H4 (cell line): ENCODE measurements around the gene TRPM3. TPM values are rescaled to one million over a fixed set of nuclear protein-coding genes. Genes with fewer than 3 reads are reported as not detected.

Experiments used
- DNase-seq: peaks from one replicate; pipeline ENCODE4 v3.0.0-alpha.2; 2015; ENCODE audit warnings: low spot score
- total RNA-seq: library from RNA; depleted of rRNA; stranded (reverse); fragments of >200 nt; shearing (Covaris generic); gene quantifications from 2 replicates; pipeline ENCODE4 v1.2.3, GENCODE V29; 2014

TRPM3 gene
- total RNA-seq, 1 experiment from 2014 or later: 0.14 TPM

GRCh38 chr9:70580606-70581195 is 540.7 kb downstream of the TRPM3 start:
- DNase-seq: no peak

DNA sequence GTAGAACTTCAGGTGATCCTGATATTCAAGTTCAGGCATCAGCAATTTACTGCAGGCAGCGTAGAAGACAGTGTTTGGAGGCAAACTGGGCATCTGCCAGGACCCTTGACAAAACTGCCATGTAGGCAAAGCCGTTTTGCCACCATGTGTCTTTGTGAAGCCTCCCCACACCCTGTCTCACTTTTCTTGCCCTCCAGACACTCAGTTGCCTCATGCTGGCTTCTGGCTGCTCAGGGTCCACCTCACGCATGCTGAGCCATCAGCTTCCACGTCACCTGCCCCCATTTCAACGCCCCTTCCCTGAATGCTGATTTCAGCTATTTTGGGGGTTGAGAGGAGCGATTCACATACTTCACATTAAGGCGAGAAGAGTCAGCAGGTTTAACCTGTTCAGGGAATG is 541.7 kb downstream of the TRPM3 start:
- no peak for DNase-seq

GRCh38 chr9:70578720-70579119 is 542.7 kb downstream of the TRPM3 start:
- no peak for DNase-seq

DNA sequence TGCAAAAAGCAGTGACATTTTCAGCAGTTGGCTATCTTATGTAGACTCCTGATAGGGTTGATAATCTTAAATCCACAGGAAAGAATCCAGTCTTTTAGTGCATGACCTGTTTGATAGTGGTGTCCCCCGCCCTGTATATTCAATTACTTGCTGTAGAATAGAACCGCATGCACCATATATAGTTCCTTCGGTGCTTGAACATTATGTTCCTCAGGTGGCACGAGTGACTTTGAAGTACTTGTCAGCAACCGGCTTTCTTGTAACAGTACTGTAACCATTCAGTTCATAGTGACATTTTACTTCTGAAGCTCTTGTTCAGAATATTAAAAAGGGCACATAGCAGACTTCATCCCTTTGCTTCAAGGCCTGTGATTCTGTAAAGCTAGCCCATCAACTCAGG is 543.8 kb downstream of the TRPM3 start:
- DNase-seq: no peak

- no peak for DNase-seq
Observed at GRCh38 chr9:70576116-70576515, 545.3 kb downstream of the TRPM3 start.

DNA sequence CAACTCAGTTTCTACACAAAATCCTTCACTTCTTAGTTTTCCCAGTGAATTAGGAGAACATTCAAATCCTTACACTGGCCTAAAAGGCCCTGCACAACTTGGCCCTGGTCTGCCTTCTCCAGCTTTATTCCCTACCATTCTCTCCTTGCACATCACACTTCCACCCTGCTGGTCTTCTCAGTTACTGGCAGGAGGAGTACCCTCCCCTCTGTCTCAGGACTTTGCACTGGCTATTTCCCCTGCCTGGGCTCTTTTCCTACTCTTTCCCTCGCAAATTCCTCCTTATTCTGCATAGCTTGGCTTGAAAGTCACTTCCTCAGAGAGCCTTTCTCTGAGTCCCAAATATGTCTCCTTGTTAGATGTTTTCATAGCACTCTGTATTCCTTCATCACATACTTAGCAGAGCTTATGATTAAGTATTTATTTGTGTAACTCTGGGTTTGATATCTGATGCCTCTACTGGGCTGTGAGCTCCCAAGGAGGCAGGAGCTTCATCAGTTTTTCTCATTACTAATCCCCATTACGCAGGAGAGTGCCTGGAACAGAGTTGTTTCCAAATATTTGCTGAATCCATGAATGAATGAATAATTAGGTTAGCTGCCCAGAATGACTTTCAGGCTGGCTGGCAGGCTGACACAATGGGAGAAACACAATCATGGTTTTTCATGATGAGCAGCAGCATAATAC is 547.1 kb downstream of the TRPM3 start:
- no peak for DNase-seq

GRCh38 chr9:70573308-70573707 is 548.1 kb downstream of the TRPM3 start:
- DNase-seq: no peak

DNA sequence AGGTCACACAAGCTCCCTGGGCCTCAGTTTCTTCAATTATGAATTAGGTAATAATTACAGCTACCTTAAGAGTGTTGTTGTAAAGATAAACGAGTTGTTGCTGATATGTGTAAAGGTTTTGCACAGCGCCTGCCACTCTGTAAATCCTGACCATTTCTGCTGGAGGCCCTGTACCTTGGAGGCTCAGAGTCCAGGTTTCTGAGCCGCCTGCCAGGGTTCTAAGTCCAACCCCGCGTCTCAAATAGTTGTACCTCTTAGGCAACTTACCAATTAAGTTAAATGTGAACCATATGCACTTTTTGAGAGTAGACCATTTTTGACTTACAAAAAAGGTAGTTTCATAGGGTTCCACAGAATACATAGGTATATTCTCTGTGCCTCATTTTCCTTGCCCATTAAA is 550.2 kb downstream of the TRPM3 start:
- DNase-seq: no peak

- DNase-seq: no peak
Observed at GRCh38 chr9:70569791-70570190, 551.6 kb downstream of the TRPM3 start.

DNA sequence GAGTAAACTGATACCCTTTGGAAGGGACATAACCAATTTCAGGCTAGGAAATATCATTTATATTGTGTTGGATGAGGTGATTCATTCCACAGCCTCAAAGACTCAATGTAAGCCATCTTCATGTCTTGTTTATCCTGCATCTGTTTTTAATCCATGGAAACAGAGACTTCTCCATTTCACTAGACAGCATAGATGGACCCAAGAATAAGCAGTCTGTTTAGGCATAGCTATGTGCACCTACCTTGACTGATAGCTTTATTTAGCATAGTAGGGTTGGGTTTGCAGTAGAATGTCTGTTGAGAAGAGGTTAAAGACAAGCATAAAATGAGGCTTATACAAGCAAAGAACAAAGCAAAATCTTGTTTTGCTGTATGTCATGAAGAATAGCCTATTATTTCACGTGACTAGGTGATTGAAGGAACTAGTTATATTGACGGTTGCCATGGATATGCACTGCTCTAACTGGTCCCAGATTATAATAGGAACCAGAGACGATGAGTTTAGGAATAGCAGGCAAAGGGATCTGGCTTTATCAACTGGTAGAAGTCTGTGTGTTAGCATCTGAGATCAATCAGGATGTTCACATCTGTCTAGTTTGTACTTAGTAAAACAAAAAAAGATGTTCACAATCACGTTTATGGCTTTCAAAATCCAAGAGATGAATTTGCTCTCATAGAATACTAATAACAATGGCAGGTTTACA is 552.2 kb downstream of the TRPM3 start:
- no peak for DNase-seq

- DNase-seq: no peak
Observed at GRCh38 chr9:70567511-70567910, 553.9 kb downstream of the TRPM3 start.

GRCh38 chr9:70566751-70567150 is 554.7 kb downstream of the TRPM3 start:
- no peak for DNase-seq

- no peak for DNase-seq
Observed at GRCh38 chr9:70566066-70566465, 555.4 kb downstream of the TRPM3 start.

DNA sequence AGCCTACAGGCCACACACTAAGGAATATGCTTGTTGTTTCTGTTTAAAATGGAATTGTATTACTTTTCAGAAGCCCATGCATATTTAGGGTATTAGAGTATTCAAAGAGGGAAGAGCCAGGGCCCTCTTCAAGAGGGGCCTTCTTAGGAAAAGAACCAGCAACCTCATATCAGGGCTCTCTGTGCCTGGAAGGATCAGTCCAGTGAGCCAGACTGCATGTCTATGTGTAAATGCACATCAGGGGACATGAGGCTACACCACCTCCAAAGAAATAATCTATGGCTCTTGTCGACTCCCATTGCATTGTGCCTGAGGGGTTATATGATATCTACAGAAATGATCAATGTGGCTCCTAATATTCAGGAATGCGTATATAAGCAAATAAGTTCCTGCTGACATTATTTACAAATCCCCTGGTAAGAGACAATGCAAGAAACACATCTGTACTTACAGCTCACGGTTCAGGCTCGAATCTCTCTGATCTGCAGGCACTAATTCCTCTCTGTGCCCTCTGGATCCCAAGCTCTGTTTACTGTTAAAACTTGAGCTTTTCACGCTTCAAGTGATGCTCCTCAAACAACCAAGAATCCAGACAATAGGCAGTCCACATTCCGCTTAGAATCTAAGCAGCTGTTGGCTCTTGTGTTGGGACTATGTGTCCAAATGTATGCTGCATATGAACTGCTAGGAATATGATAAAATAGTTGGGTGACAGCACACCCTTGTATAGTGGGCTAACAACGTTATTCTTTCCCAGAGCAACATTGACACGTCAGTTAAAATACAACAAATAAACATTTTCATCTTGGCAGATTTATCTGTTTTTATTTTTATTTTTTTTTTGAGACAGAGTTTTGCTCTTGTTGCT is 556.7 kb downstream of the TRPM3 start:
- no peak for DNase-seq

DNA sequence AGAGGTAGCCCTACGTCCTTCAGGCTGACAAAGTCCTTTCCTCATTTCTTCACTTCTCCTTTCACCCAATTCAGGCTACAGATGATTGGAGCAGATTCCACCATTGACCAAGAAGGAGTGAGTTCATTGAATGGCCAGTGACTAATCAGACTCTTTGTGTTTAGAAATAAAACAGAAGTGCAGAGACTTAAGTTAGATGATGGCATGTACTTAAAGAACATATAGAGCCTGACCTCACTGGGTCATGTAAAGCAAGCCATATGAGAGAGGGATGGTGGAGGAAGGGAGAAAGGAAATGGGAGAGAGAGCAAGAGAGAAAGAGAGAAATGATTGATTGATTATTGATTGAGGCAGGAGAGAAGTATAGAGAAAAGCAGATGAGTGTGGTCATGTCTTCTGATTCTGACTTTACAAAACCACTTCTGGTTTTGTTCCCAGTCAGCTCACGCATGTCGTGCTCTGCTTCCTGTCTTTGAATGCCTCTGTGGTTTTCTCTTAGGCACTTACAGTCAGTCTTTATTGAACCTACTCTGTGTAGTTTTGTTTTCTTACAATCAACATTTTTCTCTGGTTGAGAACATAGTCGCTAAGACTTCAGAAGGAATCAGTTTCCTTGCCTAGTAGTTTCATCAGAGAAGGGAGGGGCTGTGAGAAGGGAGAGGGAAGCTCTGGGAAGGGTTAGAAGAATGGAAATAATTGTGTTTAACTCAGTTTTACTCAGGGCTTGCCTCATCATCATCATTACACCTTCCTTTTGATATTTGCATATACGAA is 557.8 kb downstream of the TRPM3 start:
- DNase-seq: peak; percentile 84

DNA sequence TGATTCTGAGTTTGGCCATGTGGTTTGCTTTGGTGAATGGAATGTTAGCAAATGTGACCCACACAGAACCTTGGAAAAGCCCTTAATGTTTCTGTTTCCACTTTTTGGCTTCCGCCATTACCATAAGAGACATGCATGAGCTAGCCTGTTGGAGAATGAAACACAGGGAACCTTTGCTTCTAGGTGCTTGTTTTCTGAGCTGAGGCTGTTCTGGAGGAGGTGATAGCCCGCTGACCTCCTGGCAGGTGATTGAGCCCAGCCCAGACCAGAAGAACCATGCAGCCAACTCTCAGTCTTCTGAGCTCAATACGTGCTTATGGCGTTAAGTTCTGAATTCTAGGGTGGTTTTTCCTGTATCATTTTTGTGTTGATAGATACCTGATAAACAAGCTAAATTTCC is 558.4 kb downstream of the TRPM3 start:
- no peak for DNase-seq

GRCh38 chr9:70561786-70562395 is 559.5 kb downstream of the TRPM3 start:
- DNase-seq: peak; percentile 62

DNA sequence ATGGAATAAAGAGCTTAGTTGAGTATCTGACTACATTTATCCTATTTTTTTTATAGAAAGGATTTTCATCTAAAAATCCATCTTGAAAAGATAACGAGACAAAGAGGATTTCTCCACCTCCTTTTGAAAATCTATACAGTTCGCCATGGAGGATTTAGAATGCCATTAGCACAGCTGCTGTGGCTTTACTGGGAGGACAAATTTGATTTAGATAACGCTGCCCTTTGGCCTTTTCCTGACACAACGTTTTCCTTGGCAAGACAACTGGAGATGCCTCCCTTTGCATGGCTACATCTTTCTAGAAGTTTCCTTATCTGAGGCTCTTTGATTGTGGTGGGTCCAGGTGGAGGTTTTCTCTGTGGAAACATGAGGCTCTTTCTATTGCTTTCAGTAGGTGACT is 560.3 kb downstream of the TRPM3 start:
- DNase-seq: no peak

DNA sequence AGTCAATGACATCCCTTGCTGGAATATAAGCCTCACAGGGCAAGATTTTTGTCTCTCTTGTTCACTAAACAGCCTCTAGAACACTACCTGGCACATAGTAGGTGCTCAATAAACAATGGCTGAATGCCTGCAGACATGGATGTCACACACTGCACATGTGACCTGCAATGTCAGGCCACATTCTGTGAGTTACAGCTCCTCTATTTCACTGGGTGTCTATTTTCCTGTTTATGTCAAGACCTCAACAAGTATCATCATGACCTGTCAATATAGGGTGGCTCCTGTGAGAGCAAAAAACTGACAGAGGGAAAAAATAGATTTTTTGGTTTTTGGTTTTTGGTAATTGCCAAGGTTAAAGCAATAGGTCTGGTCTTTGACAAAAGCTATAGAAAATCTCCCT is 562.3 kb downstream of the TRPM3 start:
- no peak for DNase-seq

- no peak for DNase-seq
Observed at GRCh38 chr9:70557661-70558369, 563.6 kb downstream of the TRPM3 start.
